Measurements from ENCODE around the gene PDE4D. TPM values are rescaled to one million over a fixed set of nuclear protein-coding genes. Genes with fewer than 3 reads are reported as not detected.

PDE4D gene
- 1.4 TPM for polyA plus RNA-seq (2013, experiment 1 of 2)
- 1.3 TPM for polyA plus RNA-seq (2013, experiment 2 of 2)

DNA sequence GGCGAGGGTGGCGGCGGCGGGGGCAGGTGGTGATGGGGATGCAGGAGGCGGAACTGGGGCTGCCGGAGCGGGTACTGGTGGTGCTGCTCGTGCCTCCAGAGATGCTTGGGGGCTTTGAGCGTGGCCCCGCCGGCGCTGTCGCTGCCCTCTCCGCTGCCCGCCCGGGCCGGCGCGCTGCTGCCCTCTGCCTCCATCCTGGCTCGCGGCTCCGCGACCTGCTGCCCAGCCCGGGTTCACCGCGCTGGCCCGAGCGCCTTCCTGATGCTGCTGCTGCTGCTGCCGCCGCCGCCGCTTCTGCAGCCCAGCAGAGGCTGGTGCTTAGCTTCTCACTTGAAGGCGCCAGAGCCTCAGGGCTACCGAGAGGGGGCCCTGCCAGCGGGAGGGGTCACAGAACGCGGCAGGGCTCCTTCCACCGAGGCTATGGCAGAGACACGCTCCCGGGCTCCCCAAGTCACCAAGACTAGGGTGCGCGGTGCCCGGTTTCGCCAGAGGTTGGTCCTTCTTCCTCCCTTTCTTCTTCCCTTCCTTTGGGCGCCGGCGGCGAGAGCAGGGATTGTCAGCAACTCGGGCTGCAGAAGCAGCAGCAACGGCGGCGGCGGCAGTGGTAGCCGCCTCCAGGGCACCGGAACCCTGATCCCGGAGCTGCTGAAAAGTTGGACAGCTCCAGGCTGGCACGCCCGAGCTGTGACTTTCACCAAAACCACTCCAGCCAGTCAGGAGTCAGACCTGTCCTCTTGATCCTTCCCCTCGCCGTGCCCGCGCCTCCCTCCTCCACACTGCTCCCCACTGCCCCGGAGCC lies at the start of gene PDE4D:
TSS of gene PDE4D (minus strand) at position 298 of the 799 bp plus-strand sequence.
- H2AFZ ChIP-seq (ENCODE audit: low read length): peak within 1 kb of the TSS; percentile 81
- DNase-seq (ENCODE audit: low spot score): peak; percentile 74
- H3K27ac ChIP-seq (replicated peaks; ENCODE audit: low read length): no peak within 1 kb of the TSS
- no peaks in the 10 kb centered on the region for H3K79me1 ChIP-seq (ENCODE audit: low read depth, low read length)
- H3K14ac ChIP-seq (ENCODE audit: low read length): peak within 1 kb of the TSS; percentile 43
- H3K27me3 ChIP-seq (ENCODE audit: control insufficient read depth in 3 of 3, insufficient read depth in 3 of 3, low read depth in 1 of 3, low read length in 3 of 3): peaks cover 3 to 51% (median 29%) of the 10 kb centered on the region in 3 experiments
- H3K4me2 ChIP-seq (ENCODE audit: insufficient read depth, low read length, poor library complexity, severe bottlenecking): peak within 1 kb of the TSS; percentile 92
- no peaks in the 10 kb centered on the region for H3K36me3 ChIP-seq (replicated peaks in 1 of 2; ENCODE audit: control insufficient read depth in 2 of 2, insufficient read depth in 2 of 2, low read length in 2 of 2)
- no peak within 1 kb of the TSS for H2BK5ac ChIP-seq (ENCODE audit: low read length)
- no peak within 1 kb of the TSS for H3K4ac ChIP-seq (ENCODE audit: low read length)
- no peaks in the 10 kb centered on the region for H3K9me3 ChIP-seq (replicated peaks in 1 of 2; ENCODE audit: control insufficient read depth in 2 of 2, insufficient read depth in 1 of 2, low read depth in 1 of 2, low read length in 2 of 2)
- peak within 1 kb of the TSS; percentile 17 to 69 for H3K4me3 ChIP-seq (ENCODE audit: low read length in 2 of 2)
- WGBS, 2 donors (ENCODE audit: extremely low coverage in 2 of 2, insufficient read length in 2 of 2, insufficient replicate concordance in 1 of 2): no CpG with 5 or more reads among the region's 63 CpGs
- no peak within 1 kb of the TSS for H2BK120ac ChIP-seq (ENCODE audit: low read depth, low read length)
- H2BK15ac ChIP-seq (ENCODE audit: low read length): no peak within 1 kb of the TSS
- H2AK5ac ChIP-seq (ENCODE audit: low read depth, low read length): no peak within 1 kb of the TSS
- no peak within 1 kb of the TSS for H4K91ac ChIP-seq (ENCODE audit: low read depth, low read length, poor library complexity)
- peak within 1 kb of the TSS; percentile 9 for H4K8ac ChIP-seq (ENCODE audit: low read depth, low read length)
- H3K9ac ChIP-seq (ENCODE audit: low read depth, low read length, poor library complexity): peak within 1 kb of the TSS; percentile 38
- peaks cover 4 to 10% of the 10 kb centered on the region in 2 donors for H3K4me1 ChIP-seq (ENCODE audit: control insufficient read depth in 2 of 2, insufficient read depth in 1 of 2, low read depth in 1 of 2, low read length in 2 of 2)
- H3K18ac ChIP-seq (ENCODE audit: low read length): peak within 1 kb of the TSS; percentile 42
- H3K23ac ChIP-seq (ENCODE audit: low read depth, low read length, poor library complexity): peak within 1 kb of the TSS; percentile 48
- no peak within 1 kb of the TSS for H2BK12ac ChIP-seq (ENCODE audit: low read length)

DNA sequence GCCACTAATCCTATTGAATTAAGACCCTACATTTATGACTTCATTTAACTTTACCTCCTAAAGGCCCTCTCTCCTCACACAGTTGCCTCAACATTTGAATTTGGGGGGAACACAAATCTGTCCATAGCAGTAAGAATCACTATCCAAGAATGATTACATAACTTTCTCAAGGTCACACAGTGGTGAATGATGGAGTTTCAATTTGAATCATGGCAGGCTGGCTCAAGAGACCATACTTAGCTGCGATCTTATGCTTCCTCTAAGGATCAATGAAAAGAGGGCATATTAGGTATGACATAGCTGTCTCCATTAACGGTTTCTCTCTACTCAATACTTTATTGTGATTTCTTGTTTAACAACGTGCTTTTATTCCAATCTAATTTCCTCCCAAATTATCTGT lies 44.1 kb upstream of the PDE4D start:
- Histone ChIP-seq H3K23ac (ENCODE audit: low read depth, low read length, poor library complexity) (no peak overlapping the region), H2BK5ac (ENCODE audit: low read length) (no peak overlapping the region), H2AK5ac (ENCODE audit: low read depth, low read length) (no peak overlapping the region), H3K4me3 (ENCODE audit: low read length in 2 of 2) (no peak overlapping the region), H3K79me1 (ENCODE audit: low read depth, low read length) (no peaks in the 10 kb centered on the region), H2AFZ (ENCODE audit: low read length) (no peak overlapping the region), H2BK15ac (ENCODE audit: low read length) (no peak overlapping the region), H4K8ac (ENCODE audit: low read depth, low read length) (no peak overlapping the region), H2BK12ac (ENCODE audit: low read length) (no peak overlapping the region), H3K9me3 (replicated peaks in 1 of 2; ENCODE audit: control insufficient read depth in 2 of 2, insufficient read depth in 1 of 2, low read depth in 1 of 2, low read length in 2 of 2) (no peaks in the 10 kb centered on the region), H3K4ac (ENCODE audit: low read length) (no peak overlapping the region), H2BK120ac (ENCODE audit: low read depth, low read length) (no peak overlapping the region), H3K36me3 (replicated peaks in 1 of 2; ENCODE audit: control insufficient read depth in 2 of 2, insufficient read depth in 2 of 2, low read length in 2 of 2) (no peaks in the 10 kb centered on the region), H4K91ac (ENCODE audit: low read depth, low read length, poor library complexity) (no peak overlapping the region), H3K4me1 (ENCODE audit: control insufficient read depth in 2 of 2, insufficient read depth in 1 of 2, low read depth in 1 of 2, low read length in 2 of 2) (no peaks in the 10 kb centered on the region), H3K14ac (ENCODE audit: low read length) (no peak overlapping the region), H3K27ac (replicated peaks; ENCODE audit: low read length) (no peak overlapping the region), H3K18ac (ENCODE audit: low read length) (no peak overlapping the region), H3K4me2 (ENCODE audit: insufficient read depth, low read length, poor library complexity, severe bottlenecking) (no peak overlapping the region), H3K9ac (ENCODE audit: low read depth, low read length, poor library complexity) (no peak overlapping the region), H3K27me3 (ENCODE audit: control insufficient read depth in 3 of 3, insufficient read depth in 3 of 3, low read depth in 1 of 3, low read length in 3 of 3) (no peaks in the 10 kb centered on the region)
- no CpG with 5 or more reads among the region's 3 CpGs for WGBS, 2 donors (ENCODE audit: extremely low coverage in 2 of 2, insufficient read length in 2 of 2, insufficient replicate concordance in 1 of 2)
- DNase-seq (ENCODE audit: low spot score): no peak

DNA sequence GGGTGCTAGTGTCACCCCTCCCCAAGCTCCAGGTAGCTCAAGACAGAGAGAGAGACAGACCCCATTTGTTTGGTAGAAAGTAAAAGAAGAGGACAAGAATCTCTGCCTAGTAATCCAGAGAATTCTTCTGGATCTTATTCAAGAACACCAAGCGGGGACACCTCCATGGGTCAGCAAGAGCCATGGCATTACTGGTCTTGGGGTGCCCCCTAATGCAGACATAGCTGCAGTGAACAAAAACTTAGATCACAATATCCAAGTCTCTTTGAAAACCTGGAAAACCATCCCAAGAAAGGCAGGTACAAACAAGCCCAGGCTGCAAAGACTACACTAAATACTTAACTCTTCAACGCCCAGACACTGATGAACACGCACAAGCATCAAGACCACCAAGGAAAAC lies 29.9 kb upstream of the PDE4D start:
- Histone ChIP-seq H2BK5ac (ENCODE audit: low read length) (no peak overlapping the region), H2AFZ (ENCODE audit: low read length) (no peak overlapping the region), H2BK120ac (ENCODE audit: low read depth, low read length) (no peak overlapping the region), H3K4me2 (ENCODE audit: insufficient read depth, low read length, poor library complexity, severe bottlenecking) (no peak overlapping the region), H4K91ac (ENCODE audit: low read depth, low read length, poor library complexity) (no peak overlapping the region), H3K14ac (ENCODE audit: low read length) (no peak overlapping the region), H3K4ac (ENCODE audit: low read length) (no peak overlapping the region), H3K4me3 (ENCODE audit: low read length in 2 of 2) (no peak overlapping the region), H3K9ac (ENCODE audit: low read depth, low read length, poor library complexity) (no peak overlapping the region), H4K8ac (ENCODE audit: low read depth, low read length) (no peak overlapping the region), H3K36me3 (replicated peaks in 1 of 2; ENCODE audit: control insufficient read depth in 2 of 2, insufficient read depth in 2 of 2, low read length in 2 of 2) (no peaks in the 10 kb centered on the region), H3K18ac (ENCODE audit: low read length) (peak overlapping the region; percentile 31), H2BK15ac (ENCODE audit: low read length) (no peak overlapping the region), H3K9me3 (replicated peaks in 1 of 2; ENCODE audit: control insufficient read depth in 2 of 2, insufficient read depth in 1 of 2, low read depth in 1 of 2, low read length in 2 of 2) (no peaks in the 10 kb centered on the region), H3K27me3 (ENCODE audit: control insufficient read depth in 3 of 3, insufficient read depth in 3 of 3, low read depth in 1 of 3, low read length in 3 of 3) (no peaks in the 10 kb centered on the region), H3K23ac (ENCODE audit: low read depth, low read length, poor library complexity) (no peak overlapping the region), H3K79me1 (ENCODE audit: low read depth, low read length) (no peaks in the 10 kb centered on the region), H3K27ac (replicated peaks; ENCODE audit: low read length) (no peak overlapping the region), H2BK12ac (ENCODE audit: low read length) (no peak overlapping the region), H2AK5ac (ENCODE audit: low read depth, low read length) (no peak overlapping the region), H3K4me1 (ENCODE audit: control insufficient read depth in 2 of 2, insufficient read depth in 1 of 2, low read depth in 1 of 2, low read length in 2 of 2) (peaks cover 0 to 3% of the 10 kb centered on the region in 2 donors)
- WGBS, 2 donors (ENCODE audit: extremely low coverage in 2 of 2, insufficient read length in 2 of 2, insufficient replicate concordance in 1 of 2): no CpG with 5 or more reads among the region's 3 CpGs
- no peak for DNase-seq (ENCODE audit: low spot score)

DNA sequence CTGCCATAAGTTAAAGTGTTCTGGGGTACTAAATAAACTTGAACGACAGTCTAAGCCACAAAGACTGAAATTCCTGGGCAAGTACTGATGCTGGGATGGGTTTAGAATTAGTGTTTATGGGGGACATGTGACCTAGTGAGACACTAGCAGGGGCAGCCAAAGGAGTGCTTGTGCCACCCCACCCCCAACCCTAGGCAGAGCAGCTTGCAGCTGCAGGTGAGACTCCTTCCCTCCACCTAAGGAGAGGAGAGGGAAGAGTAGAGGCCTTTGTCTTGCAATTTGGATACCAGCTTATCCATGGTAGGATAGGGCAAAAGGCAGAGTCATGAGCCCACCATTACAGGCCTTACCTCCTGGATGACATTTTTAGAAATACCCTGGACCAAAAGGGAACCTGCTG lies 28.7 kb upstream of the PDE4D start:
- peaks cover 0 to 3% of the 10 kb centered on the region in 2 donors for H3K4me1 ChIP-seq (ENCODE audit: control insufficient read depth in 2 of 2, insufficient read depth in 1 of 2, low read depth in 1 of 2, low read length in 2 of 2)
- H3K14ac ChIP-seq (ENCODE audit: low read length): no peak overlapping the region
- no peaks in the 10 kb centered on the region for H3K27me3 ChIP-seq (ENCODE audit: control insufficient read depth in 3 of 3, insufficient read depth in 3 of 3, low read depth in 1 of 3, low read length in 3 of 3)
- H3K18ac ChIP-seq (ENCODE audit: low read length): no peak overlapping the region
- H2AFZ ChIP-seq (ENCODE audit: low read length): no peak overlapping the region
- H2BK120ac ChIP-seq (ENCODE audit: low read depth, low read length): no peak overlapping the region
- no peak overlapping the region for H3K4ac ChIP-seq (ENCODE audit: low read length)
- no peak overlapping the region for H3K4me2 ChIP-seq (ENCODE audit: insufficient read depth, low read length, poor library complexity, severe bottlenecking)
- H4K91ac ChIP-seq (ENCODE audit: low read depth, low read length, poor library complexity): no peak overlapping the region
- H3K4me3 ChIP-seq (ENCODE audit: low read length in 2 of 2): no peak overlapping the region
- no peak overlapping the region for H3K9ac ChIP-seq (ENCODE audit: low read depth, low read length, poor library complexity)
- H3K27ac ChIP-seq (replicated peaks; ENCODE audit: low read length): no peak overlapping the region
- no peaks in the 10 kb centered on the region for H3K9me3 ChIP-seq (replicated peaks in 1 of 2; ENCODE audit: control insufficient read depth in 2 of 2, insufficient read depth in 1 of 2, low read depth in 1 of 2, low read length in 2 of 2)
- no CpG with 5 or more reads among the region's 1 CpG for WGBS, 2 donors (ENCODE audit: extremely low coverage in 2 of 2, insufficient read length in 2 of 2, insufficient replicate concordance in 1 of 2)
- H2AK5ac ChIP-seq (ENCODE audit: low read depth, low read length): no peak overlapping the region
- H2BK15ac ChIP-seq (ENCODE audit: low read length): no peak overlapping the region
- no peak overlapping the region for H2BK5ac ChIP-seq (ENCODE audit: low read length)
- H3K36me3 ChIP-seq (replicated peaks in 1 of 2; ENCODE audit: control insufficient read depth in 2 of 2, insufficient read depth in 2 of 2, low read length in 2 of 2): no peaks in the 10 kb centered on the region
- no peak overlapping the region for H3K23ac ChIP-seq (ENCODE audit: low read depth, low read length, poor library complexity)
- no peak for DNase-seq (ENCODE audit: low spot score)
- no peak overlapping the region for H4K8ac ChIP-seq (ENCODE audit: low read depth, low read length)
- no peak overlapping the region for H2BK12ac ChIP-seq (ENCODE audit: low read length)
- no peaks in the 10 kb centered on the region for H3K79me1 ChIP-seq (ENCODE audit: low read depth, low read length)
